ENCODE measurements around the gene TMEM156.

The TMEM156 gene

GRCh38 chr4:38928568-38928967 is 103.6 kb downstream of the TMEM156 start:
- DNase-seq (ENCODE audit: low read depth in 1 of 2, low spot score in 1 of 2): no peak

GRCh38 chr4:38926896-38927295 is 105.3 kb downstream of the TMEM156 start:
- DNase-seq (ENCODE audit: low read depth in 1 of 2, low spot score in 1 of 2): no peak

- DNase-seq (ENCODE audit: low read depth in 1 of 2, low spot score in 1 of 2): no peak
These were observed 106.5 kb downstream of the TMEM156 start for GRCh38 chr4:38925492-38926413.

GRCh38 chr4:38924353-38924752 is 107.9 kb downstream of the TMEM156 start:
- DNase-seq (ENCODE audit: low read depth in 1 of 2, low spot score in 1 of 2): no peak

- no peak for DNase-seq (ENCODE audit: low read depth in 1 of 2, low spot score in 1 of 2)
These were observed 108.5 kb downstream of the TMEM156 start for GRCh38 chr4:38923746-38924145.

GRCh38 chr4:38921151-38921550 is 111.1 kb downstream of the TMEM156 start:
- no peak for DNase-seq (ENCODE audit: low read depth in 1 of 2, low spot score in 1 of 2)

- no peak for DNase-seq (ENCODE audit: low read depth in 1 of 2, low spot score in 1 of 2)
These were observed 111.5 kb downstream of the TMEM156 start for GRCh38 chr4:38920677-38921076.

- no peak for DNase-seq (ENCODE audit: low read depth in 1 of 2, low spot score in 1 of 2)
These were observed 112.0 kb downstream of the TMEM156 start for GRCh38 chr4:38920186-38920585.

GRCh38 chr4:38919494-38919893 is 112.7 kb downstream of the TMEM156 start:
- no peak for DNase-seq (ENCODE audit: low read depth in 1 of 2, low spot score in 1 of 2)

- no peak for DNase-seq (ENCODE audit: low read depth in 1 of 2, low spot score in 1 of 2)
These were observed 114.7 kb downstream of the TMEM156 start for GRCh38 chr4:38917481-38918025.

All from activated CD4-positive, alpha-beta T cell treated with anti-CD3 and anti-CD28 coated beads, Interleukin-2, amount 50 U/mL, for 24 hours (primary cell).